HepG2 (cell line): Measurements from ENCODE around the gene SV2A. TPM values are rescaled to one million over a fixed set of nuclear protein-coding genes. Genes with fewer than 3 reads are reported as not detected.
A peak's percentile ranks its signal among the peaks of the same experiment; 100 is the strongest.

ENCODE experiments used
- BRF2 ChIP-seq: sonication (generic); formaldehyde crosslinking; IDR thresholded peaks from 2 replicates; pipeline ENCODE4 v1.8.1; 2022; ENCODE audit warnings: mild to moderate bottlenecking, missing genetic modification reagents
- HDAC1 ChIP-seq: sonication (generic); formaldehyde crosslinking; IDR thresholded peaks from 2 replicates; pipeline ENCODE4 v1.5.1; 2020; ENCODE audit warnings: mild to moderate bottlenecking, missing genetic modification reagents
- IRX3 ChIP-seq: sonication (generic); formaldehyde crosslinking; IDR thresholded peaks from 2 replicates; pipeline ENCODE4 v1.8.1; 2023; ENCODE audit warnings: mild to moderate bottlenecking, low read depth, missing genetic modification reagents, borderline replicate concordance
- PITX1 ChIP-seq: sonication (generic); formaldehyde crosslinking; IDR thresholded peaks from 2 replicates; pipeline ENCODE4 v1.5.1; 2020; ENCODE audit warnings: mild to moderate bottlenecking, missing genetic modification reagents
- RFX3 ChIP-seq: IDR thresholded peaks from 2 replicates; pipeline ENCODE4 v1.6.1; 2016; ENCODE audit warnings: missing biosample characterization, missing genetic modification reagents
- SALL1 ChIP-seq: sonication (generic); formaldehyde crosslinking; IDR thresholded peaks from 2 replicates; pipeline ENCODE4 v1.8.0; 2022; ENCODE audit warnings: mild to moderate bottlenecking, missing genetic modification reagents
- SPEN ChIP-seq: sonication (generic); formaldehyde crosslinking; IDR thresholded peaks from 2 replicates; pipeline ENCODE4 v1.5.1; 2020; ENCODE audit warnings: low read depth, mild to moderate bottlenecking, missing genetic modification reagents
- STAG1 ChIP-seq: sonication (generic); formaldehyde crosslinking; IDR thresholded peaks from 2 replicates; pipeline ENCODE4 v1.4.0; 2020; ENCODE audit warnings: missing genetic modification reagents
- TSC22D2 ChIP-seq: sonication (generic); formaldehyde crosslinking; IDR thresholded peaks from 2 replicates; pipeline ENCODE4 v1.5.1; 2020; ENCODE audit warnings: missing genetic modification reagents, mild to moderate bottlenecking, borderline replicate concordance
- ZBTB3 ChIP-seq: sonication (generic); formaldehyde crosslinking; IDR thresholded peaks from 2 replicates; pipeline ENCODE4 v1.4.0; 2020; ENCODE audit warnings: low read depth, mild to moderate bottlenecking, moderate library complexity, missing genetic modification reagents, borderline replicate concordance
- ZNF362 ChIP-seq: sonication (generic); formaldehyde crosslinking; IDR thresholded peaks from 2 replicates; pipeline ENCODE4 v1.4.0; 2020; ENCODE audit warnings: missing genetic modification reagents, mild to moderate bottlenecking, borderline replicate concordance
- ZNF589 ChIP-seq: sonication (generic); formaldehyde crosslinking; conservative IDR thresholded peaks from 2 replicates; pipeline ENCODE4 v1.8.0; 2022; ENCODE audit warnings: mild to moderate bottlenecking, moderate library complexity, missing genetic modification reagents
- polyA plus RNA-seq, 8 experiments: library from polyadenylated mRNA; depleted of rRNA in 3 of 8; stranded (reverse) in 7 of 8; unstranded in 1 of 8; fragments of >200 nt; fragmentation: Illumina TruSeq in 4 of 8; extraction: Trizol in 4 of 8; gene quantifications; 2 replicates each; pipeline versions ENCODE4 v1.2.1 to v1.2.3, GENCODE V29; 2011 to 2016; ENCODE audit warnings: low read depth in 4 of 8, missing spikeins in 1 of 8, mixed read lengths in 1 of 8; ENCODE audit not compliant: insufficient read depth in 1 of 8
- total RNA-seq, 5 experiments: library from RNA; depleted of rRNA; stranded (reverse); fragments of >200 nt; fragmentation: Illumina TruSeq; extraction: Trizol; gene quantifications; 2 replicates each; pipeline ENCODE4 v1.2.3, GENCODE V29; 2016; ENCODE audit warnings: low read depth in 1 of 5
- TF ChIP-seq, protein P1 (sequence below): sonication (generic); formaldehyde crosslinking; IDR thresholded peaks from 2 replicates; pipeline ENCODE4 v1.4.0; 2020; ENCODE audit warnings: missing genetic modification reagents, borderline replicate concordance
- TF ChIP-seq, protein P2 (sequence below): IDR thresholded peaks from 2 replicates; pipeline ENCODE4 v1.6.1; 2016; ENCODE audit warnings: missing biosample characterization, missing genetic modification reagents, low read depth
- TF ChIP-seq, protein P3 (sequence below): sonication (generic); formaldehyde crosslinking; IDR thresholded peaks from 2 replicates; pipeline ENCODE4 v1.9.0; 2022; ENCODE audit warnings: low read depth, missing genetic modification reagents
- TF ChIP-seq, protein P4 (sequence below): sonication (generic); formaldehyde crosslinking; conservative IDR thresholded peaks from 2 replicates; pipeline ENCODE4 v1.4.0; 2020; ENCODE audit warnings: missing genetic modification reagents
- TF ChIP-seq, protein P5 (sequence below): sonication (generic); formaldehyde crosslinking; IDR thresholded peaks from 2 replicates; pipeline ENCODE4 v1.8.0; 2022; ENCODE audit warnings: low read depth, missing genetic modification reagents

Gene SV2A
- total and polyA plus RNA-seq, 2 of the 13 experiments (the other 11 are each of a cell fraction or from before 2014, with no cell fraction given) = 0.84 to 1.9 TPM

DNA sequence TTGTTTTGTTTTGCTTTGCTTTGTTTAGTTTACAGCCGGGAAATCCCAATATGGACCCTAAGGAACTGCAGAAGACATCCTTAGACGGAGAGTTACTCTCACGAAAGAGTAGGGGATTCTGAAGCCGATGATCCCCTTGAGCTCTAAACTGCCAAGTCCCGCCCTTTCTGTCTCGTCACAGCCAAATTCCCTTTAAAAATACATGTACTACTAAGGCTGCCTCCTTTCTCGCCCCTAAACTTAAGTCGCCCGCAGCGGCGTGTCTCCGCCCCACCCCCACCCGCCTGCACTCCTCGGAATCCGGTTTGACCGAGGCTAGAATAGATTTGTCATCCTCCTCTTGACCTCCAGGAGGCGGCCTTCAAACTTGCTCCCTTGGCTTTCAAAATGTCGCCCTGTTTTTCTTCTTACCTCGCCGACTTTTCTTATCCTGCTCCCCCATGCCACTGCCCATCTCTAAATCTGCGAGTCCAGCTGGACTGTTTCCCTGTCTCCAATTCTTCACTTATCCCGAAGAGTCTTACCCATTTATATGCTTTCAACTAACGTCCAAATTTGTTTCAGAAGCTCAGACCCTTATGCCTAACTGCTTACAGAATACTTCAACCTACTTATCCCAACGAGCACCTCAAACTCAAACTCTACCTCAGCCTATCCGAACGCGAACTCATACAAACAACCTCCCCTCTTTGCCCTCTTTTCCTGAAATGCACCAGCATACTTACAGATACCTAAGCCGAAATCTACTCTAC lies 29.2 kb downstream of the SV2A start (continued):
- TF ChIP-seq, protein P1, sequence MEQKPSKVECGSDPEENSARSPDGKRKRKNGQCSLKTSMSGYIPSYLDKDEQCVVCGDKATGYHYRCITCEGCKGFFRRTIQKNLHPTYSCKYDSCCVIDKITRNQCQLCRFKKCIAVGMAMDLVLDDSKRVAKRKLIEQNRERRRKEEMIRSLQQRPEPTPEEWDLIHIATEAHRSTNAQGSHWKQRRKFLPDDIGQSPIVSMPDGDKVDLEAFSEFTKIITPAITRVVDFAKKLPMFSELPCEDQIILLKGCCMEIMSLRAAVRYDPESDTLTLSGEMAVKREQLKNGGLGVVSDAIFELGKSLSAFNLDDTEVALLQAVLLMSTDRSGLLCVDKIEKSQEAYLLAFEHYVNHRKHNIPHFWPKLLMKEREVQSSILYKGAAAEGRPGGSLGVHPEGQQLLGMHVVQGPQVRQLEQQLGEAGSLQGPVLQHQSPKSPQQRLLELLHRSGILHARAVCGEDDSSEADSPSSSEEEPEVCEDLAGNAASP (CRISPR knock-in tag) = peak; percentile 19; the same call in 1 of the 2 replicates
- TF ChIP-seq, protein P2, sequence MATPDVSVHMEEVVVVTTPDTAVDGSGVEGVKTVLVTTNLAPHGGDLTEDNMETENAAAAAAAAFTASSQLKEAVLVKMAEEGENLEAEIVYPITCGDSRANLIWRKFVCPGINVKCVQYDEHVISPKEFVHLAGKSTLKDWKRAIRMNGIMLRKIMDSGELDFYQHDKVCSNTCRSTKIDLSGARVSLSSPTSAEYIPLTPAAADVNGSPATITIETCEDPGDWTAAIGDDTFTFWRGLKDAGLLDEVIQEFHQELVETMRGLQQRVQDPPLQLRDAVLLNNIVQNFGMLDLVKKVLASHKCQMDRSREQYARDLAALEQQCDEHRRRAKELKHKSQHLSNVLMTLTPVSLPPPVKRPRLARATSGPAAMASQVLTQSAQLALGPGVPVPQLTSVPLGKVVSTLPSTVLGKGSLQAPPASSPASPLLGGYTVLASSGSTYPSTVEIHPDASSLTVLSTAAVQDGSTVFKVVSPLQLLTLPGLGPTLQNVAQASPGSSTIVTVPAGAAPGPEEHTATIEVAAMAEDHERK (CRISPR knock-in tag) = no peak
- peak; percentile 9; the same call in 1 of the 2 replicates for TF ChIP-seq SALL1 (CRISPR knock-in tag)
- TF ChIP-seq RFX3 (CRISPR knock-in tag) = no peak
- TF ChIP-seq HDAC1 = peak; percentile 8; the same call in 1 of the 2 replicates
- 0 out of 2 replicates have a peak, but pooled peaks have one; percentile 40 for TF ChIP-seq PITX1 (CRISPR knock-in tag)
- TF ChIP-seq SPEN (CRISPR knock-in tag) = no peak
- TF ChIP-seq ZBTB3 (CRISPR knock-in tag) = no peak
- TF ChIP-seq BRF2 = 0 out of 2 replicates have a peak, but pooled peaks have one; percentile 29
- TF ChIP-seq, protein P3, sequence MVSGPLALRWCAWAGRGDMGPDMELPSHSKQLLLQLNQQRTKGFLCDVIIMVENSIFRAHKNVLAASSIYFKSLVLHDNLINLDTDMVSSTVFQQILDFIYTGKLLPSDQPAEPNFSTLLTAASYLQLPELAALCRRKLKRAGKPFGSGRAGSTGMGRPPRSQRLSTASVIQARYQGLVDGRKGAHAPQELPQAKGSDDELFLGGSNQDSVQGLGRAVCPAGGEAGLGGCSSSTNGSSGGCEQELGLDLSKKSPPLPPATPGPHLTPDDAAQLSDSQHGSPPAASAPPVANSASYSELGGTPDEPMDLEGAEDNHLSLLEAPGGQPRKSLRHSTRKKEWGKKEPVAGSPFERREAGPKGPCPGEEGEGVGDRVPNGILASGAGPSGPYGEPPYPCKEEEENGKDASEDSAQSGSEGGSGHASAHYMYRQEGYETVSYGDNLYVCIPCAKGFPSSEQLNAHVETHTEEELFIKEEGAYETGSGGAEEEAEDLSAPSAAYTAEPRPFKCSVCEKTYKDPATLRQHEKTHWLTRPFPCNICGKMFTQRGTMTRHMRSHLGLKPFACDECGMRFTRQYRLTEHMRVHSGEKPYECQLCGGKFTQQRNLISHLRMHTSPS = no peak
- TF ChIP-seq, protein P4, sequence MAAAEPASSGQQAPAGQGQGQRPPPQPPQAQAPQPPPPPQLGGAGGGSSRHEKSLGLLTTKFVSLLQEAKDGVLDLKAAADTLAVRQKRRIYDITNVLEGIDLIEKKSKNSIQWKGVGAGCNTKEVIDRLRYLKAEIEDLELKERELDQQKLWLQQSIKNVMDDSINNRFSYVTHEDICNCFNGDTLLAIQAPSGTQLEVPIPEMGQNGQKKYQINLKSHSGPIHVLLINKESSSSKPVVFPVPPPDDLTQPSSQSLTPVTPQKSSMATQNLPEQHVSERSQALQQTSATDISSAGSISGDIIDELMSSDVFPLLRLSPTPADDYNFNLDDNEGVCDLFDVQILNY = no peak
- TF ChIP-seq STAG1 (CRISPR knock-in tag) = peak; percentile 55
- TF ChIP-seq ZNF589 (CRISPR knock-in tag) = no peak
- TF ChIP-seq TSC22D2 (CRISPR knock-in tag) = no peak
- TF ChIP-seq ZNF362 (CRISPR knock-in tag) = 0 out of 2 replicates have a peak, but pooled peaks have one; percentile 15
- TF ChIP-seq IRX3 = no peak
- TF ChIP-seq, protein P5, sequence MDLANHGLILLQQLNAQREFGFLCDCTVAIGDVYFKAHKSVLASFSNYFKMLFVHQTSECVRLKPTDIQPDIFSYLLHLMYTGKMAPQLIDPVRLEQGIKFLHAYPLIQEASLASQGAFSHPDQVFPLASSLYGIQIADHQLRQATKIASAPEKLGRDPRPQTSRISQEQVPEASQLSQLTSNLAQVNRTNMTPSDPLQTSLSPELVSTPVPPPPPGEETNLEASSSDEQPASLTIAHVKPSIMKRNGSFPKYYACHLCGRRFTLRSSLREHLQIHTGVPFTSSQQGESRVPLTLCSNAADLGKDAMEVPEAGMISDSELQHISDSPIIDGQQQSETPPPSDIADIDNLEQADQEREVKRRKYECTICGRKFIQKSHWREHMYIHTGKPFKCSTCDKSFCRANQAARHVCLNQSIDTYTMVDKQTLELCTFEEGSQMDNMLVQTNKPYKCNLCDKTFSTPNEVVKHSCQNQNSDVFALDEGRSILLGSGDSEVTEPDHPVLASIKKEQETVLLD (CRISPR knock-in tag) = 0 out of 2 replicates have a peak, but pooled peaks have one; percentile 43
